AG04449 (cell line): ENCODE results near the gene PCYOX1L.

Source experiments
- CTCF ChIA-PET: fragments of 350-600 bp; formaldehyde crosslinking; extraction: SDS; loops from one replicate; lab custom pipeline; 2021; ENCODE audit warnings: antibody characterized with exemption; lab: Yijun Ruan, JAX
- POLR2A ChIA-PET: fragments of 400-600, 350-600 bp; formaldehyde crosslinking; extraction: SDS; loops from one replicate; lab custom pipeline; 2020; ENCODE audit warnings: antibody characterized with exemption, inconsistent platforms; lab: Yijun Ruan, JAX
- DNase-seq: peaks from one replicate; pipeline ENCODE4 v3.0.0-alpha.2; 2010; ENCODE audit warnings: low read depth, low spot score
- H3K4me3 ChIP-seq: 2 replicates; pipeline ENCODE4 v1.5.1; 2011; ENCODE audit warnings: low read depth, mild to moderate bottlenecking, control low read depth, low read length
- TF ChIP-seq, protein P1 (sequence below): IDR thresholded peaks from one replicate; pipeline ENCODE4 v1.5.1; 2011; ENCODE audit warnings: mild to moderate bottlenecking, moderate library complexity, low read length, control low read depth, inconsistent platforms; ENCODE audit not compliant: insufficient read depth; ENCODE audit errors: missing control alignments

The PCYOX1L gene

DNA sequence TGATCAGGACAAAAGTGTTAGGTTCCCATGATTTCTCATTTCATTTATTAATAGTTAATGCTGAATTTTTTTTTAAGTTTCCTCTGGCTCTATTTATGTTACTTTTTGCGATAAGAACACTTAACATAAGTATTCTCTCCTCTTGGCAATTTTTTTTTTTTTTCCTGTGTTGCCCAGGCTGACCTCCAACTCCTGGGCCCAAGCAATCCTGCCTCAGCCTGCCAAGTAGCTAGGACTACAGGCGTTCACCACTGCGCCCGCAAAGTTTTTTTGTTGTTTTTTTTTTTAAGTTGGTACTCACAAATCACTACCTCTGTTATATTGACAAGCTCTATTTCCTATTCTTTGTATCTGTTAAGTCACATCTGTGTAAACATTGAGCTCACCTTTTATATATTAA is 5.7 kb upstream of the PCYOX1L start:
- ChIA-PET POLR2A (no interaction called here), CTCF (interaction anchor here (0.6 to 18.7 kb wide), 4 partner anchors 17 to 639 kb away, joined by 3 to 308 read pairs (median 4); no protein-coding TSS in a partner anchor)
- DNase-seq, result no peak

DNA sequence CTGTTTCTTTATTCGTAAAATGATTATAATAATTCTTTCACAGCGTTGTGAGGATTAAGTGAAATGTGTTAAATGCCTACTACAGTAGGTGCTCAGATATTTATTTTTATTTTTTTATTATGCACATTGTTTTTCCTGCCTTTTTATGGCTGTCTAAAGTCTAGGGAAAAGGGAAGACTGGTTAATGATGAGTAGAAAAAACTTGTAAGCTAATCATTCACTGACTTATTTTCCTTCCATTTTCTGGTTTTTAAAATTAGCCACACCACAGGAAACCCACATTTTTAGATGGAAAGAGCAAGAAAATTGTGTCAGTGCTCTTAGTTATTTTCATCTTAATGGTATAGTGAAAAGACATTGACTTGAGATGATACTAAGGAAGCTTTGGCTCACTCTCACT is 3.9 kb upstream of the PCYOX1L start:
- no peak for DNase-seq
- POLR2A ChIA-PET, result no interaction called here
- TF ChIP-seq, protein P1, sequence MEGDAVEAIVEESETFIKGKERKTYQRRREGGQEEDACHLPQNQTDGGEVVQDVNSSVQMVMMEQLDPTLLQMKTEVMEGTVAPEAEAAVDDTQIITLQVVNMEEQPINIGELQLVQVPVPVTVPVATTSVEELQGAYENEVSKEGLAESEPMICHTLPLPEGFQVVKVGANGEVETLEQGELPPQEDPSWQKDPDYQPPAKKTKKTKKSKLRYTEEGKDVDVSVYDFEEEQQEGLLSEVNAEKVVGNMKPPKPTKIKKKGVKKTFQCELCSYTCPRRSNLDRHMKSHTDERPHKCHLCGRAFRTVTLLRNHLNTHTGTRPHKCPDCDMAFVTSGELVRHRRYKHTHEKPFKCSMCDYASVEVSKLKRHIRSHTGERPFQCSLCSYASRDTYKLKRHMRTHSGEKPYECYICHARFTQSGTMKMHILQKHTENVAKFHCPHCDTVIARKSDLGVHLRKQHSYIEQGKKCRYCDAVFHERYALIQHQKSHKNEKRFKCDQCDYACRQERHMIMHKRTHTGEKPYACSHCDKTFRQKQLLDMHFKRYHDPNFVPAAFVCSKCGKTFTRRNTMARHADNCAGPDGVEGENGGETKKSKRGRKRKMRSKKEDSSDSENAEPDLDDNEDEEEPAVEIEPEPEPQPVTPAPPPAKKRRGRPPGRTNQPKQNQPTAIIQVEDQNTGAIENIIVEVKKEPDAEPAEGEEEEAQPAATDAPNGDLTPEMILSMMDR, result no peak
- CTCF ChIA-PET, result interaction anchor here (1.9 to 18.7 kb wide), 2 partner anchors 15 to 211 kb away, joined by 5 to 308 read pairs; no protein-coding TSS in a partner anchor
- H3K4me3 ChIP-seq, result no peak overlapping the region

More for the DNA sequence above, 5.7 kb upstream of the PCYOX1L start:
- TF ChIP-seq, protein P1, result no peak
- no peak overlapping the region for H3K4me3 ChIP-seq

DNA sequence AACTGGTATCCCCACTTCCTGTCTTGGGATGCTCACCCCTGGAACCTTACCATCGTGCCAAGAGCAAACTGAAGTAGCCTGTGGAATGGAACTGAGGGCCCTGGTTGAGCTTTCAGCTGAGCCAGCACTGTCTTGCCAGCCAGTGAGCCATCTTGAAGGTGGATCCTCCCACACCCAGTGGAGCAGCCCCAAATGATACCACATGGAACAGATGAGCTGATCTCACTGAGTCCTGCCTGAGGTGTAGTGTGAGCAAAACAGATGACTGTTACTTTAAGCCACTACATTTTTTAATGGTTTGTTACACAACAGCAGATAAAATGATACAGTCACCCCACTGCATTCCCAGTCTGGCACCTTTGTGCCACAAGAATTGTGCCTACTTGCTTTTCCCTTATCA is 2.2 kb upstream of the PCYOX1L start:
- TF ChIP-seq, protein P1, result no peak
- ChIA-PET CTCF (interaction anchor here (1.1 to 18.7 kb wide), 4 partner anchors 8 to 78 kb away, joined by 3 to 308 read pairs (median 8); partner anchors contain the start of gene GRPEL2), POLR2A (interaction anchor here (0.7 to 1.9 kb wide), 3 partner anchors 10 to 89 kb away, joined by 4 to 7 read pairs (median 4); partner anchors contain the start of gene GRPEL2)
- no peak for DNase-seq
- H3K4me3 ChIP-seq, result no peak overlapping the region

DNA sequence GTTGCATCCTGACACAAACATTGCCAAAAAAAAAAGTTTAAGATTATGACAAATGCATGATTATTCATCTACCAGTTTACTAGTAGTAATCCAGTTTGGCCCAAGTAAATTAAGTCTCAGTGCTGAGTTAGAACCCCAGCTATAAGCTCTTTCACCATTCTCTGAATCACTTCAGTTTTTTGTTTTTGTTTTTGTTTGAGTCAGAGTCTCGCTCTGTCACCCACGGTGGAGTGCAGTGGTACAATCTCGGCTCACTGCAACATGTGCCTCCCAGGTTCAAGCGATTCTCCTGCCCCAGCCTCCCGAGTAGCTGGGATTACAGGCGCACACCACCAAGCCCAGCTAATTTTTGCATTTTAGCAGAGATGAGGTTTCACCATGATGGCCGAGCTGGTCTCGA is 1.5 kb upstream of the PCYOX1L start:
- no peak overlapping the region for H3K4me3 ChIP-seq
- ChIA-PET POLR2A (interaction anchor here (1.4 to 1.9 kb wide), 2 partner anchors 10 to 11 kb away, joined by 4 to 7 read pairs; partner anchors contain the start of gene GRPEL2), CTCF (interaction anchor here (1.1 to 18.7 kb wide), 4 partner anchors 9 to 78 kb away, joined by 3 to 308 read pairs (median 8); partner anchors contain the start of gene GRPEL2)
- no peak for DNase-seq
- TF ChIP-seq, protein P1, result no peak

DNA sequence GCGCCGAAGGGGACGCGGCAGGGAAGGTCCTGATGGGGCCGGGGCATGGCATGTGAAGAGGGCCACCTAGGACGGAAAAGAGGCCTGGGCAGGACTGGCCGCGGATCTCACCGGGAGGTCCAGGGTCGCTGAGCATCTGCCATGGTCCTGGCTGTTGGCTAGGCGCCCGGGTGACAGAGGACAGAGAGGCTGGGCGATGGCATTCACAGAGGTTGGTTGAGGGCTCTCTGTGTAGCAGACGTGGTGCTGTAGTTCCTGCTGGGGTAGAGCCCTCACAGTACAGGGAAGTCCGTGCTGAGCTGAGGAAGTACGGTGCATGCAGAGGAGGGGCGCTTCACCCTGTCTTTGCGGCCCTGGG is 427 bp downstream of the PCYOX1L start:
- POLR2A ChIA-PET, result interaction anchor here (0.9 to 1.8 kb wide), 7 partner anchors 9 to 219 kb away, joined by 3 to 19 read pairs (median 5); partner anchors contain the start of gene GRPEL2
- CTCF ChIA-PET, result interaction anchor here (0.6 to 18.7 kb wide), 9 partner anchors 8 to 84 kb away, joined by 3 to 308 read pairs (median 4); partner anchors contain the start of gene GRPEL2
- DNase-seq, result no peak
- TF ChIP-seq, protein P1, result no peak
- peak overlapping the region; percentile 73 for H3K4me3 ChIP-seq

DNA sequence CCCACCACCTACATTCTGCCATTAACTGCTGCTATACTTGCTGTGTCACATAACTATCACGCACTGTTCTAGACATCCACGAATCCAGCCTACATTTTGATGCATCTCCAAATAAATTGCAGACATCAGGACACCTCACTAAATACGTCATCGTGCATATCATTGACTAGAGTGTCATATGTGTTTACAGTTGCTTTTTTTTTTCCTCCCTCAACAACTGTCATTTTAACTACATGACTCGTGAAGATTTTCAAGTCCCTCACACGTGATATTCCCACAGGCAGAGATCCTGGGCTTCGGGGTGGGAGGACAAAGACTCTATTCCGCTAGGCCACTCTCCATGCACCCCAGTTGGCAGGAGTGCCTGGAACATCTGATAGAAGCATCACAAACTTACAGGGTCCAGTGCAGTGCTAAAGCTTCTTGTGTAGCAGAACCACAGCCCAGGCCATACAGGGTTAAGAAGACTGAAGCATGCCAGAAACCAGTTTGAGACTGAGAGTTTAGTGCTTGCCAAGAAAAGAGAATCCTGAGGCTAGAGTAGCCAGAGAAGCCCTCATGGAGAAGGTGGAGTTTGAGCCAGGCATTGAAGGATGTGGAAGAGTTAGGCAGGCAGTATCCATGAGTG is 1.1 kb downstream of the PCYOX1L start:
- DNase-seq, result no peak
- ChIA-PET POLR2A (interaction anchor here (1.7 to 1.8 kb wide), 2 partner anchors 8 to 14 kb away, joined by 5 to 19 read pairs; partner anchors contain the start of gene GRPEL2), CTCF (interaction anchor here (1.0 to 19.5 kb wide), 5 partner anchors 10 to 83 kb away, joined by 3 to 519 read pairs (median 308); partner anchors contain the start of gene IL17B)
- TF ChIP-seq, protein P1, result no peak
- H3K4me3 ChIP-seq, result no peak overlapping the region
